ENCODE results near the gene DIO3.
"Not testable (repeated sequence)": the region's sequence is repeated elsewhere in the genome, so short reads cannot be mapped to it uniquely, and the experiment has no call there.

Gene DIO3

DNA sequence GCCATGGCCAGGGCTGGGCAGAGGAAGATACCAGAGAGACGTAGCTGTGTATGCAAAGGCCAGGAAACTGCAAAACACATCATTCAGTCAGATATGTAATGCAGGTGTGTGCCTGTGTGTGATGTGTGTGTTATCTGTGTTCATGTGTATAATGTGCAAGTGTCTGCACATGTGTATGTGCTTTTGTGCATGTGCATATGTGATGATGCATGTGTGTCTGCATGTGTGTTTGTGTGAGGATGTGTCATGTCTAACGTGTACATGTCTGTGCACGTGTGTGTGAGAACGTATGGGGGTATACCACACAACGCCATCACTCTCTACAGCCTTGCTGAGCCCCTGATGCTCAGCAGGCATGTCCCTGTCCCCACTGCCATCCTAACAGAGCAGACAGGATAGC, 9.7 kb downstream of the DIO3 start:
- DNase-seq (ENCODE audit: low read depth) = no peak
- TF ChIP-seq, protein P1, sequence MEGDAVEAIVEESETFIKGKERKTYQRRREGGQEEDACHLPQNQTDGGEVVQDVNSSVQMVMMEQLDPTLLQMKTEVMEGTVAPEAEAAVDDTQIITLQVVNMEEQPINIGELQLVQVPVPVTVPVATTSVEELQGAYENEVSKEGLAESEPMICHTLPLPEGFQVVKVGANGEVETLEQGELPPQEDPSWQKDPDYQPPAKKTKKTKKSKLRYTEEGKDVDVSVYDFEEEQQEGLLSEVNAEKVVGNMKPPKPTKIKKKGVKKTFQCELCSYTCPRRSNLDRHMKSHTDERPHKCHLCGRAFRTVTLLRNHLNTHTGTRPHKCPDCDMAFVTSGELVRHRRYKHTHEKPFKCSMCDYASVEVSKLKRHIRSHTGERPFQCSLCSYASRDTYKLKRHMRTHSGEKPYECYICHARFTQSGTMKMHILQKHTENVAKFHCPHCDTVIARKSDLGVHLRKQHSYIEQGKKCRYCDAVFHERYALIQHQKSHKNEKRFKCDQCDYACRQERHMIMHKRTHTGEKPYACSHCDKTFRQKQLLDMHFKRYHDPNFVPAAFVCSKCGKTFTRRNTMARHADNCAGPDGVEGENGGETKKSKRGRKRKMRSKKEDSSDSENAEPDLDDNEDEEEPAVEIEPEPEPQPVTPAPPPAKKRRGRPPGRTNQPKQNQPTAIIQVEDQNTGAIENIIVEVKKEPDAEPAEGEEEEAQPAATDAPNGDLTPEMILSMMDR (IDR thresholded peaks at IDR 0.05; ENCODE audit: control insufficient read depth, insufficient read depth, low read depth, low read length, missing control alignments) = no peak
- H3K4me3 ChIP-seq (ENCODE audit: control insufficient read depth, low read depth, low read length) = no peak overlapping the region

DNA sequence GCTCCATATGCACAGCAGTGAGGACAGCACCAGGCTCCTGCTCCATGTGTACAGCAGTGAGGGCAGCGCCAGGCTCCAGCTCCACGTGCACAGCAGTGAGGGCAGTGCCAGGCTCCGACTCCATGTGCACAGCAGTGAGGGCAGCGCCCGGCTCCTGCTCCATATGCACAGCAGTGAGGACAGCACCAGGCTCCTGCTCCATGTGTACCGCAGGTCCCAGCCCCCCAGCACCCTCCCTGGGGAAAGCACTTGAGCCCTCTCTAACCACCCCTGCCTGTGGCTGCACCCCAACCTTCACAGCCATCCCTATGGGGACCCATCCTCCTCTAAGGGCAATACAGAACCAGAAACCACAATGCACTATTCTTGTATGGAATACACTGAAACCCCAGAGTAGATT, 11.2 kb downstream of the DIO3 start:
- H3K4me3 ChIP-seq (ENCODE audit: control insufficient read depth, low read depth, low read length); DNase-seq (ENCODE audit: low read depth): not testable (repeated sequence)

DNA sequence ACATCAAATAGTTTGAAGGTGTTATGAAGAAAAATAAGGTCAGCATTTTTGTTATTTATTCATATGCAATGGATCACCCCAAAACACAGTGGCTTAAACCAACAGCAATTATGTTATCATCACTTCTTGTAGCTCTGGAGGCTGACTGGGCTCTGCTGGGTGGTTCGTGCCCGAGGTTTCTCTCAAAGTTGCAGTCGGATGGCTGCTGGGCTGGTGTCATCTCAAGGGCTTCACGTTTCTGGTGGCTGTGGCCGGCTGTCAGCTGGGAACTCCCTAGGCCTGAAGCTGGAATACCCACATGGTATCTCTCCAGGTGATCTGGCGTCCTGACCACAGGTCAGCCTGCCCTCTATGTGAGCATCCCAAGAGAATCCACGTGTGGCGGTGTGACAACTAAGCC, 12.0 kb downstream of the DIO3 start:
- no peak for DNase-seq (ENCODE audit: low read depth)
- no peak overlapping the region for H3K4me3 ChIP-seq (ENCODE audit: control insufficient read depth, low read depth, low read length)
- TF ChIP-seq, protein P1 (IDR thresholded peaks at IDR 0.05; ENCODE audit: control insufficient read depth, insufficient read depth, low read depth, low read length, missing control alignments) = no peak

DNA sequence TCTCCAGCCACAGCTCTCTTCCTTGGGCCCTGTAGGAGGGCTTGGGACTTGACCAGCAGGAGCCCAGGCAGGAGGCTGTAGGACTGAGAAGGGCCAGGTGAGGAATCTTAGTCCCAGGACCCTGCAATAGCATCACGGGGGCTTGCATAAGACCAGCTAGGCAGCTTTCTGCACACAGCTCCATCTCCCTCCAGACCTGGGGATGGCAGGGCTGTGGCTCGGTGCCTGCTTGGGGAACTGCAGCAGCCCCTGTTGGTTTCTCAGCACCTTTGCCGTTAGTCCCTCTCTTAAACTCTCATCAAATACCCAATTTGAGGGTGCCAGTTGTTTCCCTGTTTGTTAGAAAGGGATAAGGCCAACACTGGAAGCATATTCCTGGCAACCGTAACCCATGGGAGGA, 14.3 kb downstream of the DIO3 start:
- TF ChIP-seq, protein P1 (IDR thresholded peaks at IDR 0.05; ENCODE audit: control insufficient read depth, insufficient read depth, low read depth, low read length, missing control alignments) = no peak

DNA sequence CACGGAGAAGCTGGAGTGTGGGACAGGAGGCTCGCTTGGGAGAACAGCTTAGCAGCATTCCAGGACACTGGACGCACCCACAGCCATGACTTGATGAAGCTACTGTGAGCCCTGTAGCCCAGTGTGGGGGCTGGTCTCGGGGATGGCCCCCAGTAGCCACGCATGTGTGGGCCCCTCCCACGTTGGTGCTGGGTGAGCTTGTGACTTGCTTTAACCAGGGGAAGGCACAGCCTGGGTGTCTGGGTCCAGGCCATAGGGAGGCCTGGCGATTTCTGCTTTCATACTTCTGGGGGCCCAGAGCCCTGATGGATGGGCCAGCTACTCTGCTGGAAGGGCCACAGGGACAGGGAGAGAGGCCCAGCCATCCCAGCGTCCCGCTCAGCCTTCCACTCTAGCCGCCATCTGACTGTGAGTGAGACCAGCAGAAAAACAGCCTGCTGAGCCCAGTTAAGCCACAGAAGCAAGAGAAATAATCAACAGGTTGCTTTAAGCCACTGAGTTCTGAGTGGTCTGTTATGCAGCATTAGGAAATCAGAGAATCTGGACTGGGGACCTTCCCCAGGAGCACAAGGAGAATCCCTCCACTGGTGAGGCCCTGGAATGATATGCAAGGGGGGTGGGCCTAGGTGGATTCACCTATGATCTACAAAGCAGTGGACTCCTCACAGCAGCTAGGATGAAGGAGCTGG, 16.1 kb downstream of the DIO3 start:
- H3K4me3 ChIP-seq (ENCODE audit: control insufficient read depth, low read depth, low read length) = no peak overlapping the region
- TF ChIP-seq, protein P1 (IDR thresholded peaks at IDR 0.05; ENCODE audit: control insufficient read depth, insufficient read depth, low read depth, low read length, missing control alignments) = no peak
- DNase-seq (ENCODE audit: low read depth) = no peak

More for the DNA sequence above, 14.3 kb downstream of the DIO3 start:
- DNase-seq (ENCODE audit: low read depth) = no peak
- no peak overlapping the region for H3K4me3 ChIP-seq (ENCODE audit: control insufficient read depth, low read depth, low read length)

DNA sequence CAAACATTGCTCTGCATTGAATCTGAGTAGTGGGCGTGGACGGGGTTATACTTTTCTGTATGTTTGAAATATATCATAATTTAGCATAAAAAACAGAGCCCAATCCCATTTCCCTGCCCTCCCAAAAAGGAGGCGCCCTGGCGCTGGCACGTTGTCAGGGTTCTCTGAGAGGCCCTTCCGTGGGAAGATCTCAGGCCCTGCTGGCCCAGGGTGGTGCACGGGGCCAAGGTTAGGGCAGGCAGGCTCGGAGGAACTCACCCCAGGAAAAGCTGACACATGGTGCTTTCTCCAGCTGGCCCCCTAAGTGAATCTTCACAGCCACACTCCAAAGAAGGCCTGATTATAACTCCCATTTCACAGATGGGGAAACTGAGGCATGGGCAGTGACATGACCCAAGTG, 17.2 kb downstream of the DIO3 start:
- TF ChIP-seq, protein P1 (IDR thresholded peaks at IDR 0.05; ENCODE audit: control insufficient read depth, insufficient read depth, low read depth, low read length, missing control alignments) = no peak
- DNase-seq (ENCODE audit: low read depth) = no peak
- no peak overlapping the region for H3K4me3 ChIP-seq (ENCODE audit: control insufficient read depth, low read depth, low read length)

DNA sequence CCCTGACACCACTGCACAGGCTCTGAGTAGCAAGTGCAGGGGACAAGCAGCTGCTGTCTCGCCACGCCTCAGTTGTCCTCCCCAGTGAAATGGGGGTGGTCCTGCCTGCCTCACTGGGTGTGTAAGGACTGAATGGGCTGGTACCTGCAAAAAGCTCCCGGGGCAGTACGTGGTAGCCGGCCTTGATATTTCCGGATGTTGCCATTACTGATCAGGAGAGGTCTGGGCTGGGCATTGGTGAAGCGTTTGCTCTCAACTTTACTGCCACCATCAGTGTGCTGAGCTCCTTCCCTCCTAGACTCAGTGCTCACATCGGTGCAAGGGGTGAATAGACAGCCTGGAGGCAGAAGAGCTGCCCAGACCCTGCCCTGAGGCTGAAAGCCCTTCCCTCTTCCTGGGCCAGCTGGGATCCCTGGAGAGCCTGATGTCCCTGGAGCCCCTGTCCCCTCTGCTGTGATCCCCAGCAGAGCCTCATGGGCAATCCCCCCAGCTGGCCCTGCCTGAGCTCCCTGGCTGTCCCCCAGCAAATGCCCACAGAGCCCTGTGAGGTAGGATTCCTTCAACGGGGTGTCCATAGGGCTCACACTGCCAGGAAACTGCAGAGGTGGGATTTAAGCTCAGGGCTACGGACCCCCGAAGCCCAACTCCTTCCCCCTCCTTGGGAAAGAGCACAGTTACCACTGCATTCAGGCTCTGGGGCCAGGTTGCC, 18.2 kb downstream of the DIO3 start:
- no peak for DNase-seq (ENCODE audit: low read depth)
- no peak overlapping the region for H3K4me3 ChIP-seq (ENCODE audit: control insufficient read depth, low read depth, low read length)
- TF ChIP-seq, protein P1 (IDR thresholded peaks at IDR 0.05; ENCODE audit: control insufficient read depth, insufficient read depth, low read depth, low read length, missing control alignments) = no peak
